ENCODE measurements around the gene DHPS. TPM values are rescaled to one million over a fixed set of nuclear protein-coding genes. Genes with fewer than 3 reads are reported as not detected.
"Not testable (repeated sequence)": the region's sequence is repeated elsewhere in the genome, so short reads cannot be mapped to it uniquely, and the experiment has no call there.

The DHPS gene
- total RNA-seq, 1 experiment from 2014 or later, result 105 TPM

- DNase-seq (ENCODE audit: low read depth), result no peak
Observed at GRCh38 chr19:12705654-12706331, 24.1 kb upstream of the DHPS start.

GRCh38 chr19:12705169-12705568, 23.5 kb upstream of the DHPS start:
- no peak for DNase-seq (ENCODE audit: low read depth)

- DNase-seq (ENCODE audit: low read depth), result peak; percentile 51
Observed at GRCh38 chr19:12703046-12703445, 21.4 kb upstream of the DHPS start.

- no peak for DNase-seq (ENCODE audit: low read depth)
Observed at GRCh38 chr19:12701596-12702282, 20.1 kb upstream of the DHPS start.

GRCh38 chr19:12698138-12698537, 16.5 kb upstream of the DHPS start:
- no peak for DNase-seq (ENCODE audit: low read depth)

- DNase-seq (ENCODE audit: low read depth), result not testable (repeated sequence)
Observed at GRCh38 chr19:12697425-12697824, 15.7 kb upstream of the DHPS start.

GRCh38 chr19:12696366-12697335, 15.0 kb upstream of the DHPS start, which contains the start of gene FBXW9:
FBXW9 (minus strand) TSS chr19:12696631; CDS start chr19:12696581, 50 bp downstream.
- DNase-seq (ENCODE audit: low read depth), result peak; percentile 97

GRCh38 chr19:12695997-12696365, 14.3 kb upstream of the DHPS start:
- DNase-seq (ENCODE audit: low read depth), result no peak

GRCh38 chr19:12695514-12695913, 13.8 kb upstream of the DHPS start:
- no peak for DNase-seq (ENCODE audit: low read depth)

- DNase-seq (ENCODE audit: low read depth), result no peak
Observed at GRCh38 chr19:12695096-12695495, 13.4 kb upstream of the DHPS start.

- no peak for DNase-seq (ENCODE audit: low read depth)
Observed at GRCh38 chr19:12694641-12695040, 13.0 kb upstream of the DHPS start.

GRCh38 chr19:12692960-12693359, 11.3 kb upstream of the DHPS start:
- DNase-seq (ENCODE audit: low read depth), result no peak

GRCh38 chr19:12689581-12690216, 8.0 kb upstream of the DHPS start:
- DNase-seq (ENCODE audit: low read depth), result no peak

- no peak for DNase-seq (ENCODE audit: low read depth)
Observed at GRCh38 chr19:12689012-12689411, 7.3 kb upstream of the DHPS start.

- DNase-seq (ENCODE audit: low read depth), result no peak
Observed at GRCh38 chr19:12687496-12688196, 6.0 kb upstream of the DHPS start, which contains the start of gene GNG14. GNG14 (plus strand) TSS chr19:12687998; CDS start chr19:12688049, 51 bp downstream.

GRCh38 chr19:12685831-12686230, 4.2 kb upstream of the DHPS start:
- DNase-seq (ENCODE audit: low read depth), result no peak

GRCh38 chr19:12680034-12680433, 1.6 kb downstream of the DHPS start:
- DNase-seq (ENCODE audit: low read depth), result no peak

- DNase-seq (ENCODE audit: low read depth), result not testable (repeated sequence)
Observed at GRCh38 chr19:12678039-12678438, 3.6 kb downstream of the DHPS start.

- DNase-seq (ENCODE audit: low read depth), result no peak
Observed at GRCh38 chr19:12676928-12677327, 4.8 kb downstream of the DHPS start.

- peak; percentile 83 for DNase-seq (ENCODE audit: low read depth)
Observed at GRCh38 chr19:12676384-12676792, 5.3 kb downstream of the DHPS start.

- DNase-seq (ENCODE audit: low read depth), result no peak
Observed at GRCh38 chr19:12675940-12676339, 5.7 kb downstream of the DHPS start.

Data from Daoy (cell line).